ENCODE results near the gene BRD7.

BRD7 gene

DNA sequence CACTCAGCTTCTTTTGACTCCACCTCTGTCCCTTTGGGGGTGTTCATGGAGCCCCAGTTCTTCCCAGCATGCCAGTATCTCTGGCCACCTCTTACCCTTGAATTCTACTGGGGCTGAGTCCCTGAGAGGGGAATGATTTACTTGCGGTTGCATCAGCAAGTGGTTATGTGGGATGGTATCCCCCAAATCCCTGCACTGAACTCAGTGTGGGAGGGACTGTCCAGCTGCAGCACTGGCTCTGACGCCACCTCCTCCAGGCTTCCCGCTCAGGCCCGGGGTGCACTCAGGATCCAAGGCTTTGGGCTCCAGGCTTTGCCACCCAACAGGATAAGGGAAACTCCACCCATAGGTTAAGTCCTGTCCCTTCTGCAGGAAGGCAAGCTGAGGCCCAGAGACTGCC lies 21.1 kb upstream of the BRD7 start:
- DNase-seq (ENCODE audit: low read depth in 2 of 2) = no peak

- no peak for DNase-seq (ENCODE audit: low read depth in 2 of 2)
Observed at GRCh38 chr16:50388496-50388895, 19.7 kb upstream of the BRD7 start.

DNA sequence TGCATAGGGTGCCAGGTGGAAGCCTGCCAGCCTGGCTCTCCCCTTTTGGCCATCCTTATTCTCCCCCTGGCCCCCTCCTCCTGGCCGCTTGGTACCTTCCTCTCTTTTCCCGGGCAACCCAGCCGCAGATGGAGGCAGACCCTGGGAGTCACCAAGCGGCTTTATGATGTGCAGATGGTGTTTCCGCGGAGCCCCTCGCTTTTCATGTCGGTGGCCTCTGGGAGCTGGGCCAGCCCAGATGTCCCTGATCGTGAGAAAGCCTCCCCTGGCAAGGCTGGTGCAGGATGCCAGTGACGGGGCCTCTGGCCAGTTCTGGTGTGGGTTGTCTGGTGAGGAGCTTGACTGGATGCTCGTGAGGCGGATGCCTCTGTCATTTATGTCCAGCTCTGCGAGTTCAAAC lies 18.0 kb upstream of the BRD7 start:
- no peak for DNase-seq (ENCODE audit: low read depth in 2 of 2)

- no peak for DNase-seq (ENCODE audit: low read depth in 2 of 2)
Observed at GRCh38 chr16:50386139-50386538, 17.4 kb upstream of the BRD7 start.

- DNase-seq (ENCODE audit: low read depth in 2 of 2) = no peak
Observed at GRCh38 chr16:50384500-50385135, 15.8 kb upstream of the BRD7 start.

DNA sequence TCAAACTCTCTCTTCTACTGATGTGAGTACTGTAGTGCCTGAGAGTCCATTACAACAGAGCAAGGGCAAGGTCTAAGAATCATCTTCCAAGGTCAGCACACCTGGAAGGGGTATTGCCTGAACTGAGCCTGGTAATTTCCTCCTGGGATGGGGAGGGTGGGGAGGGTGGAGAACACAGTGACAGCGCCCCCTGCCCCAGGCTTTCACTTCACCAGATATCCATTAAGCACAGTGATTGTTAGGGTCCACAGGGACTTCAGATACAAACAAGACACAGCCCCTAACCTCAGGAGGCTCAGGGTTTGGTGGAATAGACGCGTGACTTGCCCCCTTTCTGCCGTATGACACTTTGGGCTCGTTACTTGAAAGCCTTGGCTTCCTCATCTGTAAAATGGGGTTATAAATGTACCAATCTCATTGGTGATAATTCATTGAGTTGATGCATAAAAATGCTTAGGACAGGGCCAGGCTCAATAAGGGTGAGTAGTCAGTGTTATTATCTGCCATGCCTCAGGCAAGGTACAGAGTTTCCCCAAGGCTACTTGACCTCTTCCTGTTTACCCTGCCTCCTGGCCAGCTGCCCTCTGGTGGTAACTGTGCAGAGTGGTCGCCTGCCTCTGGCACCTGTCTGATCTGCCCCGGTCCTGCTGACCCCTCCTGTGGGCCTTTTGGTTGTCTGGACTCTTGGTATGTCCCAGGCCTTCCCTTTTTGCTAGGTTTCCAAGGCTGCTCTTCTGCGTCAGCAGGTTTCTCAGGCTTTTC lies 13.1 kb upstream of the BRD7 start:
- DNase-seq (ENCODE audit: low read depth in 2 of 2) = no peak

DNA sequence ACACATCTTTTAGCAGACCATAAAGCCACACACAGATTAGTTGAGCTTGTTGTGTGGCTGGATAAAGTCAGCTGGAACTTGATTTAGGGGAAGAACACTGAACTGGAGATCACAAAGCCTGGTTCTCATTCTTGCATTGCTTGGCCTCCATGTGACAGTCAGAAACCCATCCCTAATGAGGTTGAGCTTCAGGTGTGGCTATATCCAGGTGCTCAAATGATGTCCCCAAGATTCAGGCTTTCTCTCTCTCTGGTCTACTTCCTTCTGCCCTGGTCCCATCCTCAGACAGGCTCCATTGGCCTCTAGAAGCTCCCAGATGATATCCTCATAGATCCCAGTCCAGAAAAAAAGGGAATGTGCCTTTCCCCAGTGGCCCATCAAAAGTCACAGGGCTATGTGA lies 9.6 kb upstream of the BRD7 start:
- no peak for DNase-seq (ENCODE audit: low read depth in 2 of 2)

DNA sequence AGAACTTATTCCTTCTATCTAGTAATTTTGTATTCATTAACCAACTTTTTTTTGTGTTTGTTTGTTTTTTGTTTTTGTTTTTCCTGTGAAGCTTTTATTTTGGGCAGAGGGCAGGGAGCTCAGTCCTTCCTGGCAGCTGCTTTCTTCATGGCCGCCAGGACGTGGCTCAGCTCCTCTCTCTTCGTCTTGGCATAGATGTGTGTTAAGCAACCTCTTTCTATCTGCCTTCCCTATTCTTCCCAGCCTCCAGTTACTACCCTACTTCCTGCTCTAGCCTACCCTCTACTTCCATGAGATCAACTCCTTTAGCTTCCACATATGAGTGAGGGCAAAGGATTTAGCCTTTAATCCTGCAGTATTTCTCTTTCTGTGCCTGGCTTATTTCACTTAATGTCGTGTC lies 8.2 kb upstream of the BRD7 start:
- DNase-seq (ENCODE audit: low read depth in 2 of 2) = no peak

DNA sequence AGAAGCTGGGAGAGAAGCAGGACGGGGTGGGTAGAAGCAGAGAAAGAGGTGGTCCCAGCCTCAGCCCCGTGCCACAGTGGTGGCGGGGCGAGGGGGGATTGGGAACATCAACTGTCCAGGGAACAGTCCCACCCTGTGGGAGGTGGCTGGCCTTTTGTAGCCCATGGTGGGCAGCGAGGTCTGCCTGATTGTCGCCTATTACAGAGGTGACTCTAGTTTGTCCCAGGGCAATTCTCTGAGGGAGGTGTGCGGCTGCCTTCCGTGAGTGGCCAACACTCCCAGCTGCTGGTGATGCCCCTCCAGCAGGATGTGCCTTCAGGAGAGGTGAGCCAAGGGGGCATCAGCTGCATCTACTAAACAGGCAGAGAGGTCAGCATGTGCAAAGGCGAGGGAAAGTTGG lies 5.0 kb upstream of the BRD7 start:
- no peak for DNase-seq (ENCODE audit: low read depth in 2 of 2)

GRCh38 chr16:50373345-50373701 lies 4.5 kb upstream of the BRD7 start:
- DNase-seq (ENCODE audit: low read depth in 2 of 2) = no peak

GRCh38 chr16:50372611-50373344 lies 4.0 kb upstream of the BRD7 start:
- DNase-seq (ENCODE audit: low read depth in 2 of 2) = no peak

GRCh38 chr16:50371936-50372595 lies 3.3 kb upstream of the BRD7 start:
- no peak for DNase-seq (ENCODE audit: low read depth in 2 of 2)

- DNase-seq (ENCODE audit: low read depth in 2 of 2) = no peak
Observed at GRCh38 chr16:50371036-50371716, 2.4 kb upstream of the BRD7 start.

- DNase-seq (ENCODE audit: low read depth in 2 of 2) = no peak
Observed at GRCh38 chr16:50369133-50369804, 481 bp upstream of the BRD7 start.

DNA sequence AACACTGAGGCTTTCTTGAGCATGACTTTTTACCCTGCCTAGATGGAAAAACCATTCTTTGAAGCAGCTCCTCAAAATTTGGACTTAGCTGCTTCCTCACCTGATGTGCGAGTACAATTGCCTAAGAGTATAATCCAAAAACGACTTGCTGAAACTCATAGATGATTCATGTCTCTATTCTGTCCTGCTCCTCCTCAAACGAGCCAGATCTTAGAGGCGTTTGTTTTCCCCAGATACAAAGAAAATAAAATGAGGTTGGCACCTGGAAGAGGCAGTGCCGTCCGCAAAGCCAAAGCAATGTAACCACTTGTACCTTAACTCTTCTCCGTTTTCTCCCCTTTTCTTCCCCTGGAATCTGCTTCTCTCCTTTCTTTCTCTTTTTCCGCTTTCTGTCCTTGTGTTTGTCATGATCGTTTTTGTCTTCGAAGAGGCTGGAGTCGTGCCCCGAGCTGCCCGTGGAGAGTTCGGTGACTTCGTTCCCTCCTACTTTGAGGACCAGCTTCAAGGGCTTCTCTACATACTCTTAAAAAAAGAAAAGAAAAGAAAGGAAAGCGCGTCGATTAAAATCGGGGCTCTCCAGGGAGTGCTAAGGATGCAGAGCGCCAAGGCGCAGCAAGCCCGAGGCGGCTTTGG lies 895 bp downstream of the BRD7 start:
- no peak for DNase-seq (ENCODE audit: low read depth in 2 of 2)

DNA sequence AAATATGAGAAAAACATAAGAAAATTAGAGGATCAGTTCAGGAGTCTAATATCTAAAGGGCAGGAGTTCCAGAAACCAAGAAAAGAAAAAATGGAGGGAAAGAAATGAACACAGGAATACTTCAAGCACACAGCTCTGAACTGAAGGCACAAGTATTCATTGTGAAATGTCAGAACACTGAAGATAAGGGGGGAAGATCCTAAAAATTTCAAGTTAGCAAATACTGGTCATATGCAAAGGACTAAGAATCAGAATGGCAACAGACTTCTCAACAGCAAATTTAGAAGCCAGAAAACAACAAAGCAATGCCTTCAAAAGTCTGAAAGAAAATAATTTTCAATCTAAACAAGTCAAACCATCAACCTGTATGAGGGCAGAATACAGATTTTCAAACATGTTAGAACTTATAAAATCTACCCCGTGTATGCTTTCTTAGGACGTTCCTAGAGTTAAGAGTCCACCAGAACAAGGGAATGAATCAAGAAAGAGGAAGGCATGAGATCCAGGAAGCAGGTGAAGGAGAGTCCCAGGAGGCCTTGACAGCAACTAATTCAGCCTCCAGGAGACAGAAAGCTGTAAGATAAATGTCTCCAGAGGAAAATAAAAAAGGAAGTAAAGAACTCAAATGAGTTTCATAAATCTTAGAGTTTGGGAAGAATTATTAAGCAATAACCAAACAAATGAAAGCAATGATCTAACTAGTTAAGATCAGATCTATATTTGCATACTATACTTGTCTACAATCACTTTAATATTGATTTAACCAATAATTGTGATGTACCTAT lies 2.8 kb downstream of the BRD7 start:
- no peak for DNase-seq (ENCODE audit: low read depth in 2 of 2)

GRCh38 chr16:50363656-50364055 lies 5.1 kb downstream of the BRD7 start:
- DNase-seq (ENCODE audit: low read depth in 2 of 2) = no peak

GRCh38 chr16:50360779-50361178 lies 8.0 kb downstream of the BRD7 start:
- no peak for DNase-seq (ENCODE audit: low read depth in 2 of 2)

- DNase-seq (ENCODE audit: low read depth in 2 of 2) = no peak
Observed at GRCh38 chr16:50360033-50360778, 8.6 kb downstream of the BRD7 start.
